K562 (cell line): ENCODE measurements around the gene ZNF74. TPM values are rescaled to one million over a fixed set of nuclear protein-coding genes. Genes with fewer than 3 reads are reported as not detected.
A peak's percentile ranks its signal among the peaks of the same experiment; 100 is the strongest.

ENCODE experiments used
- ARID3B ChIP-seq: fragments of 250-450 bp; sonication (Bioruptor Pico); IDR thresholded peaks from 2 replicates; pipeline ENCODE4 v1.4.0; 2020; ENCODE audit warnings: borderline replicate concordance
- BCL6 ChIP-seq: fragments of 250-450 bp; sonication (Bioruptor Pico); IDR thresholded peaks from 2 replicates; pipeline ENCODE4 v1.4.0; 2020
- DMBX1 ChIP-seq: fragments of 250-450 bp; sonication (Bioruptor Pico); IDR thresholded peaks from 2 replicates; pipeline ENCODE4 v1.8.0; 2022; ENCODE audit warnings: inconsistent platforms, mild to moderate bottlenecking, moderate library complexity, borderline replicate concordance
- E2F1 ChIP-seq: sonication (generic); formaldehyde crosslinking; IDR thresholded peaks from 2 replicates; pipeline ENCODE4 v1.8.1; 2023; ENCODE audit warnings: mild to moderate bottlenecking, missing genetic modification reagents, moderate library complexity
- E2F3 ChIP-seq: fragments of 250-450 bp; sonication (Bioruptor Pico); IDR thresholded peaks from 2 replicates; pipeline ENCODE4 v1.4.0; 2020; ENCODE audit warnings: mild to moderate bottlenecking
- HES1 ChIP-seq: fragments of 450-650 bp; IDR thresholded peaks from 2 replicates; pipeline ENCODE4 v1.6.1; 2016; ENCODE audit warnings: low read depth, mild to moderate bottlenecking, moderate library complexity
- MEF2A ChIP-seq: IDR thresholded peaks from 2 replicates; pipeline ENCODE4 v1.6.1; 2011; ENCODE audit warnings: low read depth, mild to moderate bottlenecking, low read length, moderate library complexity; ENCODE audit not compliant: control insufficient read depth
- POLR2G ChIP-seq: fragments of 200-400 bp; formaldehyde crosslinking; IDR thresholded peaks from 2 replicates; pipeline ENCODE4 v1.6.1; 2017; ENCODE audit warnings: low read depth, mild to moderate bottlenecking, antibody characterized with exemption, low read length, moderate library complexity
- PRDM10 ChIP-seq: fragments of 450-650 bp; IDR thresholded peaks from 2 replicates; pipeline ENCODE4 v1.6.1; 2018; ENCODE audit not compliant: partially characterized antibody
- PURB ChIP-seq: sonication (generic); formaldehyde crosslinking; IDR thresholded peaks from 2 replicates; pipeline ENCODE4 v1.9.0; 2021; ENCODE audit warnings: low read depth, mild to moderate bottlenecking, missing genetic modification reagents
- SFPQ ChIP-seq: fragments of 200-400 bp; formaldehyde crosslinking; IDR thresholded peaks from 2 replicates; pipeline ENCODE4 v1.6.1; 2017; ENCODE audit warnings: mild to moderate bottlenecking, low read depth, low read length, moderate library complexity
- SOX6 ChIP-seq: fragments of 450-650 bp; IDR thresholded peaks from 2 replicates; pipeline ENCODE4 v1.6.1; 2014; ENCODE audit warnings: mild to moderate bottlenecking
- SRSF3 ChIP-seq: fragments of 200-400 bp; formaldehyde crosslinking; IDR thresholded peaks from 2 replicates; pipeline ENCODE4 v1.6.1; 2016; ENCODE audit warnings: mild to moderate bottlenecking, low read length, moderate library complexity; ENCODE audit not compliant: insufficient read depth
- STAT6 ChIP-seq: sonication (generic); formaldehyde crosslinking; IDR thresholded peaks from 2 replicates; pipeline ENCODE4 v1.8.1; 2023; ENCODE audit warnings: mild to moderate bottlenecking, missing genetic modification reagents
- polyA plus RNA-seq, 8 experiments: library from polyadenylated mRNA; depleted of rRNA in 4 of 8; stranded (reverse) in 5 of 8; unstranded in 3 of 8; fragments of >200 nt; fragmentation: Nextera tagmentation in 2 of 8; fragmentation: Illumina TruSeq in 1 of 8; extraction: Ambion mirVana in 2 of 8; extraction: Trizol in 1 of 8; gene quantifications; 2 replicates each; pipeline versions ENCODE4 v1.2.1 to v1.2.3, GENCODE V29; 2011 to 2014; ENCODE audit warnings: inconsistent platforms in 1 of 8, missing spikeins in 1 of 8
- total RNA-seq, 7 experiments: library from RNA; depleted of rRNA in 6 of 7; stranded (reverse); fragments of >200 nt in 6 of 7; fragmentation: Illumina TruSeq in 2 of 7; extraction: Trizol in 2 of 7; gene quantifications; 2 replicates each; pipeline versions ENCODE4 v1.2.1 to v1.2.3, GENCODE V29; 2011 to 2021; ENCODE audit warnings: low replicate concordance in 1 of 7

Gene ZNF74
- total and polyA plus RNA-seq, 9 of the 15 experiments (the other 6 are each of a cell fraction or from before 2014, with no cell fraction given), result 2.4 to 53.5 (median 31.5) TPM

GRCh38 chr22:20418211-20418788 is 24.3 kb downstream of the ZNF74 start (continued):
- TF ChIP-seq DMBX1 (CRISPR knock-in tag) (peak; percentile 75), PRDM10 (peak; percentile 28), E2F1 (CRISPR knock-in tag) (peak; percentile 97), STAT6 (CRISPR knock-in tag) (peak; percentile 99), SOX6 (peak; percentile 52), SRSF3 (0 out of 2 replicates have a peak, but pooled peaks have one; percentile 58), MEF2A (0 out of 2 replicates have a peak, but pooled peaks have one; percentile 2), BCL6 (no peak), HES1 (peak; percentile 51; the same call in 1 of the 2 replicates), ARID3B (0 out of 2 replicates have a peak, but pooled peaks have one; percentile 10), POLR2G (peak; percentile 56; the same call in 1 of the 2 replicates), SFPQ (no peak), PURB (CRISPR knock-in tag) (0 out of 2 replicates have a peak, but pooled peaks have one; percentile 21), E2F3 (CRISPR knock-in tag) (0 out of 2 replicates have a peak, but pooled peaks have one; percentile 72)
